Suprapubic skin (tissue), 4 donors: Measurements from ENCODE around the gene MCU. TPM values are rescaled to one million over a fixed set of nuclear protein-coding genes. Genes with fewer than 3 reads are reported as not detected.
"Not testable (repeated sequence)": the region's sequence is repeated elsewhere in the genome, so short reads cannot be mapped to it uniquely, and the experiment has no call there.

Experiments used
- DNase-seq, 2 donors: peaks; one replicate each; pipeline ENCODE4 v3.0.0-alpha.2; 2019; ENCODE audit warnings: low spot score in 2 of 2
- H3K27ac ChIP-seq: fragments of 200-600 bp; sonication (generic); one replicate; pipeline ENCODE4 v1.5.1; 2019
- H3K27me3 ChIP-seq: fragments of 200-600 bp; sonication (generic); one replicate; pipeline ENCODE4 v1.5.1; 2019
- H3K36me3 ChIP-seq: fragments of 200-600 bp; sonication (generic); one replicate; pipeline ENCODE4 v1.5.1; 2019
- H3K4me1 ChIP-seq: fragments of 200-600 bp; sonication (generic); one replicate; pipeline ENCODE4 v1.5.1; 2019
- H3K4me3 ChIP-seq: fragments of 200-600 bp; sonication (generic); one replicate; pipeline ENCODE4 v1.5.1; 2019; ENCODE audit warnings: mild to moderate bottlenecking
- H3K9me3 ChIP-seq: fragments of 200-600 bp; sonication (generic); one replicate; pipeline ENCODE4 v1.5.1; 2019
- CTCF ChIP-seq, 2 donors: fragments of 200-600 bp in 1 of 2; fragments of 450-650 bp in 1 of 2; sonication (generic) in 1 of 2; IDR thresholded peaks; one replicate each; pipeline ENCODE4 v1.5.1; 2016 to 2019; ENCODE audit warnings: antibody characterized with exemption in 2 of 2, mild to moderate bottlenecking in 1 of 2, moderate library complexity in 1 of 2
- EP300 ChIP-seq: sonication (generic); formaldehyde crosslinking; IDR thresholded peaks from one replicate; pipeline ENCODE4 v1.6.1; 2017; ENCODE audit warnings: antibody characterized with exemption
- POLR2A ChIP-seq, 2 donors: fragments of 450-650 bp; IDR thresholded peaks; one replicate each; pipeline ENCODE4 v1.6.1; 2017; ENCODE audit warnings: antibody characterized with exemption in 2 of 2, mild to moderate bottlenecking in 2 of 2, moderate library complexity in 2 of 2
- POLR2AphosphoS5 ChIP-seq, 3 donors: sonication (generic); formaldehyde crosslinking; IDR thresholded peaks; one replicate each; pipeline ENCODE4 v1.6.1; 2017; ENCODE audit warnings: antibody characterized with exemption in 3 of 3
- WGBS: methylation state at CpG from one replicate; pipeline ENCODE4 v1.1.5; 2018; 5-methylcytosine and 5-hydroxymethylcytosine counted together
- total RNA-seq, 4 donors: library from RNA; depleted of rRNA; stranded (reverse); fragments of >200 nt; gene quantifications; one replicate each; pipeline ENCODE4 v1.1.0, GENCODE V29; 2016

Gene MCU
- total RNA-seq, 4 donors from 2014 or later: 28.3 to 31.7 (median 29.7) TPM

- peak overlapping the region; percentile 83 for H3K4me3 ChIP-seq
- H3K4me1 ChIP-seq: peaks cover 21% of the 10 kb centered on the region
- TF ChIP-seq CTCF (IDR thresholded peaks at IDR 0.05) (no peak), POLR2A (IDR thresholded peaks at IDR 0.05) (no peak), EP300 (no peak), POLR2AphosphoS5 (IDR thresholded peaks at IDR 0.05) (no peak)
- H3K27me3 ChIP-seq: no peaks in the 10 kb centered on the region
- no peaks in the 10 kb centered on the region for H3K9me3 ChIP-seq
- no peaks in the 10 kb centered on the region for H3K36me3 ChIP-seq
- H3K27ac ChIP-seq: peak overlapping the region; percentile 93
- 0% methylated on average over 11 of the region's 11 CpGs for WGBS
- no peak for DNase-seq
Observed at GRCh38 chr10:72692744-72692993, 726 bp downstream of the MCU start.

GRCh38 chr10:72692994-72693781, 1.2 kb downstream of the MCU start:
- 2% methylated on average over 8 of the region's 8 CpGs for WGBS
- Histone ChIP-seq H3K27ac (peak overlapping the region; percentile 93), H3K27me3 (no peaks in the 10 kb centered on the region), H3K36me3 (no peaks in the 10 kb centered on the region), H3K4me1 (peaks cover 21% of the 10 kb centered on the region), H3K4me3 (peak overlapping the region; percentile 83), H3K9me3 (no peaks in the 10 kb centered on the region)
- TF ChIP-seq EP300 (no peak), POLR2AphosphoS5 (IDR thresholded peaks at IDR 0.05) (no peak), POLR2A (IDR thresholded peaks at IDR 0.05) (no peak), CTCF (IDR thresholded peaks at IDR 0.05) (no peak)
- DNase-seq: no peak

GRCh38 chr10:72694476-72695369, 2.8 kb downstream of the MCU start:
- H3K27ac ChIP-seq: no peak overlapping the region
- TF ChIP-seq POLR2AphosphoS5 (IDR thresholded peaks at IDR 0.05): no peak
- TF ChIP-seq CTCF (IDR thresholded peaks at IDR 0.05): peak in 1 of 2 donors; percentile 13
- no peaks in the 10 kb centered on the region for H3K36me3 ChIP-seq
- H3K9me3 ChIP-seq: no peaks in the 10 kb centered on the region
- H3K27me3 ChIP-seq: no peaks in the 10 kb centered on the region
- H3K4me1 ChIP-seq: peaks cover 21% of the 10 kb centered on the region
- WGBS: 54% methylated on average over 6 of the region's 6 CpGs
- H3K4me3 ChIP-seq: no peak overlapping the region
- DNase-seq: no peak

GRCh38 chr10:72695496-72695895, 3.6 kb downstream of the MCU start:
- Histone ChIP-seq H3K4me1 (peaks cover 21% of the 10 kb centered on the region), H3K4me3 (no peak overlapping the region), H3K9me3 (no peaks in the 10 kb centered on the region), H3K36me3 (no peaks in the 10 kb centered on the region), H3K27me3 (no peaks in the 10 kb centered on the region), H3K27ac (no peak overlapping the region)
- DNase-seq: no peak
- TF ChIP-seq POLR2A (IDR thresholded peaks at IDR 0.05) (no peak), EP300 (no peak), CTCF (IDR thresholded peaks at IDR 0.05) (no peak), POLR2AphosphoS5 (IDR thresholded peaks at IDR 0.05) (no peak)
- WGBS: 90% methylated on average over 3 of the region's 3 CpGs

GRCh38 chr10:72697716-72698115, 5.8 kb downstream of the MCU start:
- H3K27ac ChIP-seq: no peak overlapping the region
- H3K9me3 ChIP-seq: no peaks in the 10 kb centered on the region
- peaks cover 18% of the 10 kb centered on the region for H3K4me1 ChIP-seq
- TF ChIP-seq POLR2A (IDR thresholded peaks at IDR 0.05): no peak
- no peak for TF ChIP-seq CTCF (IDR thresholded peaks at IDR 0.05)
- no peak for TF ChIP-seq EP300
- TF ChIP-seq POLR2AphosphoS5 (IDR thresholded peaks at IDR 0.05): no peak
- H3K27me3 ChIP-seq: no peaks in the 10 kb centered on the region
- DNase-seq: no peak
- H3K4me3 ChIP-seq: no peak overlapping the region
- H3K36me3 ChIP-seq: no peaks in the 10 kb centered on the region

GRCh38 chr10:72702465-72702864, 10.5 kb downstream of the MCU start:
- not testable (repeated sequence) for H3K9me3 ChIP-seq, H3K27me3 ChIP-seq, H3K4me1 ChIP-seq, H3K27ac ChIP-seq, H3K4me3 ChIP-seq, H3K36me3 ChIP-seq, DNase-seq
- WGBS: 95% methylated on average over 5 of the region's 5 CpGs
